Suprapubic skin (tissue), 3 donors: ENCODE measurements around the gene VIT.

Source experiments
- POLR2A ChIP-seq, 2 donors: fragments of 450-650 bp; IDR thresholded peaks; one replicate each; pipeline ENCODE4 v1.6.1; 2017; ENCODE audit warnings: antibody characterized with exemption in 2 of 2, mild to moderate bottlenecking in 2 of 2, moderate library complexity in 2 of 2
- TF ChIP-seq, protein P1 (sequence below), 2 donors: fragments of 200-600 bp in 1 of 2; fragments of 450-650 bp in 1 of 2; sonication (generic) in 1 of 2; IDR thresholded peaks; one replicate each; pipeline ENCODE4 v1.5.1; 2016 to 2019; ENCODE audit warnings: antibody characterized with exemption in 2 of 2, mild to moderate bottlenecking in 1 of 2, moderate library complexity in 1 of 2

- TF ChIP-seq, protein P1, sequence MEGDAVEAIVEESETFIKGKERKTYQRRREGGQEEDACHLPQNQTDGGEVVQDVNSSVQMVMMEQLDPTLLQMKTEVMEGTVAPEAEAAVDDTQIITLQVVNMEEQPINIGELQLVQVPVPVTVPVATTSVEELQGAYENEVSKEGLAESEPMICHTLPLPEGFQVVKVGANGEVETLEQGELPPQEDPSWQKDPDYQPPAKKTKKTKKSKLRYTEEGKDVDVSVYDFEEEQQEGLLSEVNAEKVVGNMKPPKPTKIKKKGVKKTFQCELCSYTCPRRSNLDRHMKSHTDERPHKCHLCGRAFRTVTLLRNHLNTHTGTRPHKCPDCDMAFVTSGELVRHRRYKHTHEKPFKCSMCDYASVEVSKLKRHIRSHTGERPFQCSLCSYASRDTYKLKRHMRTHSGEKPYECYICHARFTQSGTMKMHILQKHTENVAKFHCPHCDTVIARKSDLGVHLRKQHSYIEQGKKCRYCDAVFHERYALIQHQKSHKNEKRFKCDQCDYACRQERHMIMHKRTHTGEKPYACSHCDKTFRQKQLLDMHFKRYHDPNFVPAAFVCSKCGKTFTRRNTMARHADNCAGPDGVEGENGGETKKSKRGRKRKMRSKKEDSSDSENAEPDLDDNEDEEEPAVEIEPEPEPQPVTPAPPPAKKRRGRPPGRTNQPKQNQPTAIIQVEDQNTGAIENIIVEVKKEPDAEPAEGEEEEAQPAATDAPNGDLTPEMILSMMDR (IDR thresholded peaks at IDR 0.05), result no peak
- no peak for TF ChIP-seq POLR2A (IDR thresholded peaks at IDR 0.05)
Measured at GRCh38 chr2:36713310-36713709, 16.8 kb downstream of the VIT start.
